ENCODE measurements around the gene STXBP6. TPM values are rescaled to one million over a fixed set of nuclear protein-coding genes. Genes with fewer than 3 reads are reported as not detected.

The STXBP6 gene
- total and polyA plus RNA-seq, 7 donors = 7.1 to 32.8 (median 14.3) TPM

GRCh38 chr14:24935796-24936195 is 114.2 kb downstream of the STXBP6 start:
- H3K9me3 ChIP-seq = no peaks in the 10 kb centered on the region
- H3K36me3 ChIP-seq = no peaks in the 10 kb centered on the region
- H3K27ac ChIP-seq = no peak overlapping the region
- intact Hi-C loops (cut with DNase I) = no loop called here
- H3K27me3 ChIP-seq = no peaks in the 10 kb centered on the region
- WGBS, 2 donors = 36 to 67% methylated on average over 1 of the region's 1 CpG
- H3K4me1 ChIP-seq = peaks cover 0 to 18% (median 5%) of the 10 kb centered on the region in 4 donors
- no peak overlapping the region for H3K4me3 ChIP-seq
- no peak for TF ChIP-seq CTCF (IDR thresholded peaks at IDR 0.05)
- TF ChIP-seq EP300 (IDR thresholded peaks at IDR 0.05) = no peak
- TF ChIP-seq POLR2A (IDR thresholded peaks at IDR 0.05) = no peak
- TF ChIP-seq POLR2AphosphoS5 (IDR thresholded peaks at IDR 0.05) = no peak
- DNase-seq = no peak

GRCh38 chr14:24928386-24928900 is 121.5 kb downstream of the STXBP6 start:
- Histone ChIP-seq H3K36me3 (no peaks in the 10 kb centered on the region), H3K4me3 (no peak overlapping the region), H3K9me3 (no peaks in the 10 kb centered on the region), H3K4me1 (peaks cover 0 to 25% (median 10%) of the 10 kb centered on the region in 4 donors), H3K27ac (no peak overlapping the region), H3K27me3 (no peaks in the 10 kb centered on the region)
- no peak for DNase-seq
- intact Hi-C loops (cut with DNase I) = no loop called here
- WGBS, 2 donors = 75 to 81% methylated on average over 1 of the region's 1 CpG
- TF ChIP-seq CTCF (IDR thresholded peaks at IDR 0.05) = no peak
- TF ChIP-seq POLR2AphosphoS5 (IDR thresholded peaks at IDR 0.05) = no peak
- TF ChIP-seq POLR2A (IDR thresholded peaks at IDR 0.05) = no peak
- TF ChIP-seq EP300 (IDR thresholded peaks at IDR 0.05) = no peak

- intact Hi-C loops (cut with DNase I) = no loop called here
- WGBS, 2 donors = 17 to 46% methylated on average over 4 of the region's 4 CpGs
Observed at GRCh38 chr14:24927809-24928208, 122.1 kb downstream of the STXBP6 start.

GRCh38 chr14:24925771-24926374 is 124.1 kb downstream of the STXBP6 start:
- TF ChIP-seq POLR2A (IDR thresholded peaks at IDR 0.05) = no peak
- TF ChIP-seq CTCF (IDR thresholded peaks at IDR 0.05) = no peak
- no peak for TF ChIP-seq POLR2AphosphoS5 (IDR thresholded peaks at IDR 0.05)
- no peak for TF ChIP-seq EP300 (IDR thresholded peaks at IDR 0.05)
- H3K27me3 ChIP-seq = no peaks in the 10 kb centered on the region
- H3K9me3 ChIP-seq = no peaks in the 10 kb centered on the region
- no peak overlapping the region for H3K4me3 ChIP-seq
- 90 to 93% methylated on average over 5 of the region's 5 CpGs for WGBS, 2 donors
- H3K4me1 ChIP-seq = peaks cover 0 to 25% (median 10%) of the 10 kb centered on the region in 4 donors
- no peaks in the 10 kb centered on the region for H3K36me3 ChIP-seq
- no peak for DNase-seq
- intact Hi-C loops (cut with DNase I) = loop anchor here (2.0 kb wide), 1 partner anchor 27 kb away; no protein-coding TSS in a partner anchor
- H3K27ac ChIP-seq = no peak overlapping the region

More at GRCh38 chr14:24927809-24928208, 122.1 kb downstream of the STXBP6 start:
- H3K36me3 ChIP-seq = no peaks in the 10 kb centered on the region
- H3K4me3 ChIP-seq = no peak overlapping the region
- TF ChIP-seq EP300 (IDR thresholded peaks at IDR 0.05) (no peak), POLR2A (IDR thresholded peaks at IDR 0.05) (no peak), POLR2AphosphoS5 (IDR thresholded peaks at IDR 0.05) (no peak), CTCF (IDR thresholded peaks at IDR 0.05) (no peak)
- H3K4me1 ChIP-seq = peaks cover 0 to 25% (median 10%) of the 10 kb centered on the region in 4 donors
- H3K27ac ChIP-seq = no peak overlapping the region
- no peaks in the 10 kb centered on the region for H3K9me3 ChIP-seq
- no peaks in the 10 kb centered on the region for H3K27me3 ChIP-seq
- no peak for DNase-seq
